ENCODE data around the gene TRIM41.
A peak's percentile ranks its signal among the peaks of the same experiment; 100 is the strongest.
"Not testable (repeated sequence)": the region's sequence is repeated elsewhere in the genome, so short reads cannot be mapped to it uniquely, and the experiment has no call there.

Gene TRIM41

GRCh38 chr5:181212080-181212479, 11.0 kb upstream of the TRIM41 start:
- no peak for ATAC-seq

DNA sequence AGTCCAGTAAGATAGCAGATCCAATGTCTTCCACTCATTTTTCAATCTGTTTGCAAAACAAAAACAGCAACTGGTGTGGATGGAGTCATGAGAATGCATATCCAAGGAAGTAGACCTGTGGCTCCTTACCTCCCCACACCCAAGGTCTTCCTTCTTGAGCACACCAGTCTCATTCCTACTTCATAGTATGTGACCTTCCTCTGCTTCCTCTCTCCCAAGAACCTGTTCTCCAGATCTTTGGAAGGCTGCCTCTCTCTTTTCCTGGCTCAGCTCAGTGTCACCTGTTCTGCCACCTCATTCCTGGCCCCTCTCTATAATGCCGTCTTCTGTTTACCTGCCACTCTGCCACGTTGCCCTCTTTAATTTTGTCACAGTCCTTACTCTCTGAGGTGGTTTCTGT, 10.1 kb upstream of the TRIM41 start:
- ATAC-seq, result no peak

- not testable (repeated sequence) for ATAC-seq
Observed at GRCh38 chr5:181214249-181214648, 8.8 kb upstream of the TRIM41 start.

- no peak for ATAC-seq
Observed at GRCh38 chr5:181215997-181216989, 6.8 kb upstream of the TRIM41 start.

DNA sequence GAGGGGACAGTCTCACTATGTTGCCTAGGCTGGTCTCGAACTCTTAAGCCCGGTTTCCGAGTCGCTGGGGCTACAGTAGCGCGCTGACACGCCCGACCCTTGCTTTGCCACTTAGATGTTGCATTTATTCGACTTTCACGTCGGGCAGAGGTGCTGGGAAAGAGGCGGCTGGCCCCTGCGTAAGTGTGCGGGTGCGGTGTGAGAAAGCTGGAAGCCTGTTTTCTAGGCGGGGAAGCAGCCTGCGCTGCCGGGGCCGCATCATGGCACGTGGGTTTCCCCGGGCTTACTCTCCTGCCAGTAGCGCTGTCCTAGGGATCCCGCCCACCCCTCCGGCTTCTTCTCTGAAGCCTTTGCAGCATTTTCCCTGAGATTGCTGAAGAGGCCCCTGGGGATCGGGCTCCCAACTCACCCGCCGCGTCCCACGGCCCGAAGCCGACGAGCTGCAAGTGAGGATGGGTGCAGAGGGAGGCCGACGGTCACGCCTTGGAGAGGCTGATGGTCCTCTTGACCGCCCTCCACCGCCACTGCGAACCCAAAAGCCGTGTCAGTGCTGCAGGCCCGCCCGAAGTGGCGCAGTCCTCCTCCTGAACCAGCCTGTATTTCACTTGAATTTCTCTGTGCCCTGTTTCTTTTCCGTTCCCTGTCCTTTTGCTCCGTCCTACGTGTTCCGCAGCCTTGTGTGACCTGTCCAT, 5.8 kb upstream of the TRIM41 start:
- ATAC-seq, result peak in 1 of 2 donors; percentile 4

DNA sequence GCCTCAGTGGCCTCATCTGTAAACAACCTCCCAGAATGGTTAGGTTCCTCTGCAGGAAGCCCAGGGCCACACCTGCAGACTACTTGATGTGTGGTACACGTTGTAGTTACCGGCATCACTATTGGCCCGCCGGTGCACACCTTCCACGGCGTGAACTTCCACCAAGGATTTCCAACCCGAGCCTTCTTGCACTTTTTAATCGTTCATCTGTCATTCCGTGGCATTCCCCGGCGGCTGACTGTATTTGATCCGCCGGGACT, 5.3 kb upstream of the TRIM41 start:
- ATAC-seq, result no peak

DNA sequence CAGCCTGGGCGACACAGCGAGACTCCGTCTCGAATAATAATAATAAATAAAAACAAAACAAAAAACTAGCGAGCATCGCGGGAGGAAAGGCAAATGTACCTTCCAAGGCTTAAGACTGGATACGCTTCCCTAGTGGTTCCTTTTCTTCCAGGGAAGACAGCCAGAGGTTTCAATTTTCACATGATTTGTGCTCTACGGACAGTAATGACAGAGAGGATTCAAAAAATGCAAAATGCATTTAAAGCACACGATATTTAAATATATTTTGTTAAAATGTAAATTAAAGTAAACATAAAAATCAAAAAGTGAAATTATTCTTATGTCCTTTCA, 4.3 kb upstream of the TRIM41 start:
- ATAC-seq, result no peak

DNA sequence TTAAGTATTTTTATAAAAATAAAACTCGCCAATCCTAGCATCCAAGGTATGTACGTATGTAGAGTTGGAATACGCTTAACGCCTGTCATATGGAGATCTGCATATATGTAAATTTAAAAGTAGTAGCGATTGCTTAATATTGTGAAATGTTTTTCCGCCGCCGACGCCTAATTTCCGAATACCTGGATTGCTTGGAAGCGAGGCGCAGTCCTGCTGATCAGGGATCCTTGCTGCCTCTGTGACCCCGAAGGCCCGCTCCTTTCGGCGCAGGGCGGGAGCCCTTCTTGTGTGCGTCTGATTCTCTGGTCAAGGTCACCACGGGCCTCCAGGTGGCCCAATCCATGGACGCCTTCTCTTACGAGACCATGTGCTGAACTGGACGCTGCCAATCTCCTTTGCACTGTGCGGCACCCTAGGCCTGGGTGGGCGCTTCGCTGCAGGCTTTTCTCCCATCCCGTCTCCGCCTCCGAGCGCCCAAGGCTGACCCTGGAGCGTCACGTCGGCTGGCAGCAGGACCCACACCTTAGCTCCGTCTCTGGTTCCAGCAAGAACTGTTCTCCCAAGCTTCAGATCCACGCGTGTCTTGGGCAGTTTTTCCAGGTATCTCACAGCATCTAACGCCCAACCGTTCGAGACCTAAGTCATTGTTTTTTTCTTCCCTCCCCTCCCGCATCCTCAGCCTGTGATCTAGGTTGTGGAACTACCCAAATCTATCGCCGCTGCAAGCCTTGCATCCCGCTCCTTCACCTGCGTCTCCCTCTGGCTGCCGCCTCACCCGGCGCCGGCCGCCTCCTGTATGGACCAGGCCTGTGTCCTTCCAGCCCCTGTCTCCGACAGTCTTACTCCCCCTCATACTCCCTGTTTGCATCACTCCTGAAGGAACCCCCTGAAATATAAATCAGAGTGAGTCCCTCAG, 3.6 kb upstream of the TRIM41 start:
- no peak for ATAC-seq

DNA sequence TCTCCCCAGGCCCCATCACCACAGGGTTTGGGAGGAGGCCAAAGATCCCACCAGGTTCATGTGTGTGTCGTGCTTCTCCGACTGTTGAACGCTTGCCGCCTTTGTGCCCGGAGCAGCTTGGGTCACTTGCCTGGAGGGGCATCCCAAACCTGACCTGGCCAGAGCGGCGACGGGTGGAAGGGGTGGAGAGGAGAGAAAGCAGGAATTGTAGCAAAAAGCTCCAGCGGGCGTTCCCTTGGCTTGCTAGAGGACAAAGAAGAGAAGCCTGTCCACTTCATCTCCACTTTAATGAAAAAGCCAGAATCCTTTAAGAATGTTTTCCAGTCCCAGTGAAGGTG, 2.9 kb upstream of the TRIM41 start:
- ATAC-seq, result no peak

- ATAC-seq, result no peak
Observed at GRCh38 chr5:181221105-181221791, 1.8 kb upstream of the TRIM41 start.

DNA sequence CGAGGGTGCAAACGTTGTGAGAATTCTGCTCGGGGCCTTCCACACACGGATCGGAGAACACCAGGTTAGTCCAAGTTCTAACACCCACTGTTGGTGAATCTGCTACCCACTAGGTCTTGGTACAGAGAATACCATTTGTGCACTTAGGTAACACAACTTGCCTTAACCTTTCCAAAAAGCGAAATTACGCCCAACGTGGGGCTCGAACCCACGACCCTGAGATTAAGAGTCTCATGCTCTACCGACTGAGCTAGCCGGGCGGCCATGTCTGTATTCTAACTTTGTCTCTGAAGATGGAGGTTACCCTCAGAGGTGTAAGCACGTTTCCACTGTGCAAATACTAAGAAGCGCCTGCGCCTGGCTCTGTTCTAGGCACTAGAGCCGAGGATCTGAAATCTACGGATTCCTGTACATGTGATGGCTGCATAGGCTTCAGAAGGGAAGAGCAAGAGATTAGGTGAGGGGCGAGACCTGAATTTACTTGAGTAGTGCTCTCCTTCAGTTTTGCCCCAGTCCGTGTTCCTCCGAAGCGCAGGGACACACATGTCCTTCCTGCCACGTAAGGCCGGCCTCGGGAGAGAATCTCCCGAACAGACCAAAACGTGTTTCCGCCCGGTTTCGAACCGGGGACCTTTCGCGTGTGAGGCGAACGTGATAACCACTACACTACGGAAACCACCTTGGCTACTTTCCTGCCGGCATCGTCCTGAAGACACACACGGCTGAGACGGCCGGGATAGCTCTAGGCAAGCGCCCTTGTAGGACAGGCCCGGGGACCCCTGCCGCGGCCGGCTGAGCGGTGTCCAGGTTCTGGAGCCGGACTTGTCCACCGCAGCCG, 1.1 kb upstream of the TRIM41 start:
- ATAC-seq, result peak; percentile 41 to 44

GRCh38 chr5:181222630-181223057, 437 bp upstream of the TRIM41 start:
- no peak for ATAC-seq

DNA sequence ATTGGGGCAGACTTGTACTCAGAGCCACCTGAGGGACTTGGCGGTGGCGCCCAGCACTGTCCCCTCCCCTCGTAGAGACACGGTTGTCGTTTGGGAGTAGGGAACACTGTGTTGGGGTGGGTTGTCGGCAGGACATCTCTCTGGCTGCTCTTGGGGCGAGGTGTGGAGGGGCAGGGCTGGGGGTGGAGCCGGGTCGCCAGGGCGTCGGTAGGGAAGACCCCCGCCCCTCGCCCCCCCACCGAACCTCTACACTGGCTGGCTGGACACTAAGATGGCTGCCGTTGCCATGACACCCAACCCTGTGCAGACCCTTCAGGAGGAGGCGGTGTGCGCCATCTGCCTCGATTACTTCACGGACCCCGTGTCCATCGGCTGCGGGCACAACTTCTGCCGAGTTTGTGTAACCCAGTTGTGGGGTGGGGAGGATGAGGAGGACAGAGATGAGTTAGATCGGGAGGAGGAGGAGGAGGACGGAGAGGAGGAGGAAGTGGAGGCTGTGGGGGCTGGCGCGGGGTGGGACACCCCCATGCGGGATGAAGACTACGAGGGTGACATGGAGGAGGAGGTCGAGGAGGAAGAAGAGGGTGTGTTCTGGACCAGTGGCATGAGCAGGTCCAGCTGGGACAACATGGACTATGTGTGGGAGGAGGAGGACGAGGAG, 778 bp downstream of the TRIM41 start:
- ATAC-seq, result peak; percentile 0 to 1

DNA sequence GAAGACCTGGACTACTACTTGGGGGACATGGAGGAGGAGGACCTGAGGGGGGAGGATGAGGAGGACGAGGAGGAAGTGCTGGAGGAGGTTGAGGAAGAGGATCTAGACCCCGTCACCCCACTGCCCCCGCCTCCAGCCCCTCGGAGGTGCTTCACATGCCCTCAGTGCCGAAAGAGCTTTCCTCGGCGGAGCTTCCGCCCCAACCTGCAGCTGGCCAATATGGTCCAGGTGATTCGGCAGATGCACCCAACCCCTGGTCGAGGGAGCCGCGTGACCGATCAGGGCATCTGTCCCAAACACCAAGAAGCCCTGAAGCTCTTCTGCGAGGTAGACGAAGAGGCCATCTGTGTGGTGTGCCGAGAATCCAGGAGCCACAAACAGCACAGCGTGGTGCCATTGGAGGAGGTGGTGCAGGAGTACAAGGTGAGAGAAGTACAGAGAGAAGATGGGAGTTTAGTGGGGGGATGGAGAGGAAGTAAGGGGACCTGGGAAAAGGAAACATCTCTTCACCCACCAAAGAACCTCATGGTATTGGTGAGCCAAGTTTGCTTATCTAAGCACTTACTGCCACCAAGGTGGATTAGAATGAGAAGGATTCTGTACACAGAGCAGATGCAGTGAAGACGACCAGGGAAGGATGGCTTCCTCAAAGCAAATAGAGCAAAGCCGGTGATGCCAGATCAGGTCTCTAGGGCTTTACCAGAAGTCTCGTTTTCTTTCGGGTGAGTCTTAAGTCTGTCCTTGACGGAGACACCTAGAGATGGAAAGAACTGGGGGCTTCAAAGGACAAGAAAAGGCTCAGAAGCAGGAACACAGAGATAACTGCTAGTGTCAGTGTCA, 1.5 kb downstream of the TRIM41 start:
- ATAC-seq, result no peak

DNA sequence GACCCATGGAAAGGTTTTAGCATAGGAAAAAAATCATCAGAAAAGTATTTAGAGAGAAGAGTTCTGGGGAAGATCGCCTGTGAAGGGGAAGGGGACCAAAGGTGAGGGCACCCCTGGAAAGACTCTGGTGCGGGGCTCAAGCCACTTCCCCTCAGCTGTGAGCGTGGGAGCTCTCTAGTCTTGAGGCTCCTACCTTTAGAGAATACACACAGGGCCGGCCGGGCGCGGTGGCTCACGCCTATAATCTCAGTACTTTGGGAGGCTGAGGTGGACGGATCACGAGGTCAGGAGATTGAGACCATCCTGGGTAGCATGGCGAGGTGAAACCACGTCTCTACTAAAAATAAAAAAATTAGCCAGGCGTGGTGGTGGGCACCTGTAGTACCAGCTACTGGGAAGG, 6.9 kb downstream of the TRIM41 start:
- ATAC-seq, result no peak

DNA sequence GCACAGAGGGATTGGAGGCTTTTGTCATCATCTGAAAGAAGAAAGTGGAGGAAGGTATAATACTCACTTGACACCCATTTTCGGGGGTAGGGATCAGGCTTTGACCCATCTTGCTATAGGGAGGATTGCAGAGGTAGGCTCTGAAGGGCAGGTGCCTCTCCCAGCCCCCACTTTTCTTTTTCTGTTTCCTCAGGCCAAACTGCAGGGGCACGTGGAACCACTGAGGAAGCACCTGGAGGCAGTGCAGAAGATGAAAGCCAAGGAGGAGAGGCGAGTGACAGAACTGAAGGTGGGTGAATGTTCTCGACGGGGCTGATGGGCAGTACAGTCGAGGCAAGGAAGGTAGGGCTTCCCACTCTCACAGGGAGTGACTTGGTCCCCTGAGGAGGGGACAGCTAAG, 7.5 kb downstream of the TRIM41 start:
- no peak for ATAC-seq

DNA sequence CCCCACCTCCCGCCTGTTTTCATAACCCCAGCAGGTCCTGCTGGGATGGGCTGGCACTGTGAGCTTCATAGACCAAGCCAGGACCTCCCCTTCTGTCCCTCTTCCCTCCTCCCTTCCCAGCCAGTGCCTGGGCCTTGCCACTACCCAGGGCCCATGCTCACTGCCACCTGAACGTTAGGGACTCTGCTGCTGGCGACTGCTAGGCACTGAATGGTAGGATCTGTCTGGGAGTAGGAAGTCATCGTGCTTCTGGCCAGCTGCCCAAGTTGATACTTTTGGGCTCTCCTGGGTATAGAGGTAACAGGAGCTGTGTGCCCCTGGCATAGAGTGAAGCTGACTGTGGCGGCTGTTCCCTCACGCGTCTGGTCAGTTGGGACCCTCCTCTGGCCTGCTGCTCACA, 8.4 kb downstream of the TRIM41 start:
- no peak for ATAC-seq

DNA sequence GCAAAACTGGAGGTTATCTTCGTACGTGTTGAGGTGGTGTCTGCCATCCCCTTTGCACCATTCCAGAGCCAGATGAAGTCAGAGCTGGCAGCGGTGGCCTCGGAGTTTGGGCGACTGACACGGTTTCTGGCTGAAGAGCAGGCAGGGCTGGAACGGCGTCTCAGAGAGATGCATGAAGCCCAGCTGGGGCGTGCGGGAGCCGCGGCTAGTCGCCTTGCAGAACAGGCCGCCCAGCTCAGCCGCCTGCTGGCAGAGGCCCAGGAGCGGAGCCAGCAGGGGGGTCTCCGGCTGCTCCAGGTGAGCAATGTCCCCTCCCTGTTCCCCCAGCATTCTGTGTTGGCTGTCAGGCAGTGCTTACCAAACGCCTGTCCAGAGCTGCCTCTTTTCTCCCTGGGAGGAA, 9.5 kb downstream of the TRIM41 start:
- ATAC-seq, result no peak

GRCh38 chr5:181233088-181233800, 10.2 kb downstream of the TRIM41 start:
- ATAC-seq, result no peak

All from activated CD4-positive, CD25-positive, alpha-beta regulatory T cell treated with anti-CD3 and anti-CD28 coated beads, Interleukin-2, amount 50 U/mL, for 24 hours (primary cell).